HG02852 (cell line): ENCODE data around the gene FAM200C.

Source experiments
- ATAC-seq: cut with Tn5 transposase; IDR thresholded peaks from one replicate; pipeline ENCODE4 v1.9.1; 2021; ENCODE audit warnings: mild to moderate bottlenecking, moderate library complexity; ENCODE audit not compliant: unreplicated experiment

Gene FAM200C

GRCh38 chr5:160369990-160370712 is 29.7 kb downstream of the FAM200C start, which contains the start of gene C1QTNF2:
TSS of gene C1QTNF2 (minus strand) at chr5:160370626. CDS start at chr5:160355011, 15,615 bp downstream.
- ATAC-seq, result no peak

GRCh38 chr5:160367885-160368284 is 32.0 kb downstream of the FAM200C start:
- no peak for ATAC-seq

GRCh38 chr5:160367261-160367660 is 32.6 kb downstream of the FAM200C start:
- no peak for ATAC-seq

- no peak for ATAC-seq
Observed at GRCh38 chr5:160366230-160366629, 33.6 kb downstream of the FAM200C start.

- no peak for ATAC-seq
Observed at GRCh38 chr5:160363660-160364395, 36.0 kb downstream of the FAM200C start.

- no peak for ATAC-seq
Observed at GRCh38 chr5:160363211-160363610, 36.6 kb downstream of the FAM200C start.

- ATAC-seq, result no peak
Observed at GRCh38 chr5:160361624-160362228, 38.1 kb downstream of the FAM200C start.

- ATAC-seq, result no peak
Observed at GRCh38 chr5:160360310-160360709, 39.5 kb downstream of the FAM200C start.

- ATAC-seq, result no peak
Observed at GRCh38 chr5:160359816-160360215, 40.0 kb downstream of the FAM200C start.

GRCh38 chr5:160359242-160359641 is 40.6 kb downstream of the FAM200C start:
- no peak for ATAC-seq

- no peak for ATAC-seq
Observed at GRCh38 chr5:160357861-160358411, 41.9 kb downstream of the FAM200C start.

- ATAC-seq, result no peak
Observed at GRCh38 chr5:160357394-160357793, 42.5 kb downstream of the FAM200C start.

- ATAC-seq, result no peak
Observed at GRCh38 chr5:160356550-160357347, 43.1 kb downstream of the FAM200C start.

GRCh38 chr5:160354666-160355065 is 45.2 kb downstream of the FAM200C start:
- ATAC-seq, result no peak

GRCh38 chr5:160353379-160353778 is 46.5 kb downstream of the FAM200C start:
- no peak for ATAC-seq

- no peak for ATAC-seq
Observed at GRCh38 chr5:160352308-160352707, 47.5 kb downstream of the FAM200C start.

- no peak for ATAC-seq
Observed at GRCh38 chr5:160349935-160350303, 49.9 kb downstream of the FAM200C start.

- no peak for ATAC-seq
Observed at GRCh38 chr5:160349249-160349934, 50.5 kb downstream of the FAM200C start.

- ATAC-seq, result no peak
Observed at GRCh38 chr5:160348080-160348479, 51.8 kb downstream of the FAM200C start.

- ATAC-seq, result no peak
Observed at GRCh38 chr5:160347448-160347847, 52.4 kb downstream of the FAM200C start.
